PC-9 (cell line): ENCODE data around the gene HS3ST4. TPM values are rescaled to one million over a fixed set of nuclear protein-coding genes. Genes with fewer than 3 reads are reported as not detected.

Experiments
- BruUV-seq: library from RNA; stranded (reverse); fragments of 400-500 nt; replicated peaks from 2 replicates; lab custom pipeline; 2021; lab: Mats Ljungman, UMichigan
- CTCF ChIA-PET: fragments of 300-600 bp; sonication (Branson Sonifier 250); formaldehyde crosslinking; loops from one replicate; lab custom pipeline; 2022; ENCODE audit warnings: antibody characterized with exemption; lab: Charles Lee
- POLR2A ChIA-PET: fragments of 300-600 bp; sonication (Branson Sonifier 250); formaldehyde crosslinking; loops from one replicate; lab custom pipeline; 2022; ENCODE audit warnings: antibody characterized with exemption; ENCODE audit not compliant: unreplicated experiment; lab: Charles Lee
- DNase-seq, 2 experiments: peaks; one replicate each; pipeline versions ENCODE4 v3.0.0 to v3.0.0-alpha.2; 2015 to 2022; ENCODE audit warnings: mixed read lengths in 1 of 2
- H2AFZ ChIP-seq: fragments of 200-600 bp; sonication (generic); 2 replicates; pipeline ENCODE4 v1.8.1; 2017; ENCODE audit warnings: antibody characterized with exemption
- H3F3A ChIP-seq: fragments of 200-600 bp; sonication (generic); 2 replicates; pipeline ENCODE4 v1.8.1; 2017; ENCODE audit warnings: antibody characterized with exemption, mild to moderate bottlenecking, low read depth; ENCODE audit not compliant: insufficient read depth
- H3K27ac ChIP-seq: fragments of 200-600 bp; sonication (generic); 2 replicates; pipeline ENCODE4 v1.6.1; 2016; ENCODE audit warnings: mixed run types
- H3K27me3 ChIP-seq: fragments of 200-600 bp; sonication (generic); 2 replicates; pipeline ENCODE4 v1.6.1; 2016; ENCODE audit warnings: low read depth, mixed run types; ENCODE audit not compliant: insufficient read depth
- H3K36me3 ChIP-seq: fragments of 200-600 bp; sonication (generic); 2 replicates; pipeline ENCODE4 v1.6.1; 2016; ENCODE audit warnings: low read depth, mixed run types
- H3K4me1 ChIP-seq: fragments of 200-600 bp; sonication (generic); replicated peaks from 2 replicates; pipeline ENCODE4 v1.6.1; 2016; ENCODE audit warnings: mixed run types; ENCODE audit not compliant: insufficient read depth
- H3K4me2 ChIP-seq: fragments of 200-600 bp; sonication (generic); 2 replicates; pipeline ENCODE4 v1.6.1; 2017; ENCODE audit warnings: mixed run types
- H3K4me3 ChIP-seq: fragments of 200-600 bp; sonication (generic); 2 replicates; pipeline ENCODE4 v1.6.1; 2016; ENCODE audit warnings: mixed run types
- H3K79me2 ChIP-seq: fragments of 200-600 bp; sonication (generic); 2 replicates; pipeline ENCODE4 v1.6.1; 2017; ENCODE audit warnings: low read depth, mixed run types
- H3K9me2 ChIP-seq: fragments of 200-600 bp; sonication (generic); 2 replicates; pipeline ENCODE4 v1.8.1; 2017; ENCODE audit warnings: mild to moderate bottlenecking; ENCODE audit not compliant: insufficient read depth
- H3K9me3 ChIP-seq: fragments of 200-600 bp; sonication (generic); 2 replicates; pipeline ENCODE4 v1.8.1; 2016; ENCODE audit warnings: low read depth; ENCODE audit not compliant: insufficient read depth
- H4K20me1 ChIP-seq: fragments of 200-600 bp; sonication (generic); 2 replicates; pipeline ENCODE4 v1.8.1; 2017; ENCODE audit not compliant: insufficient read depth
- CTCF ChIP-seq: fragments of 200-600 bp; sonication (generic); conservative IDR thresholded peaks from 2 replicates; pipeline ENCODE4 v1.6.1; 2017; ENCODE audit warnings: mixed run types, antibody characterized with exemption, mild to moderate bottlenecking, moderate library complexity
- EZH2 ChIP-seq: fragments of 200-600 bp; sonication (generic); IDR thresholded peaks from 2 replicates; pipeline ENCODE4 v1.8.0; 2017; ENCODE audit warnings: antibody characterized with exemption, low read depth
- intact Hi-C: fragments of 100-400 bp; cut with micrococcal nuclease; formaldehyde crosslinking; loops from one replicate; pipeline ENCODE4 v1.10.0; 2022; ENCODE audit not compliant: unreplicated experiment
- total RNA-seq: library from RNA; stranded (reverse); gene quantifications from 2 replicates; pipeline ENCODE4 v1.2.3, GENCODE V29; 2021

The HS3ST4 gene
- total RNA-seq, 1 experiment from 2014 or later = not detected

- no peak overlapping the region for H3K27ac ChIP-seq
- intact Hi-C loops = no loop called here
- 0 out of 2 replicates have a peak, but pooled peaks cover 4% of the 10 kb centered on the region for H3K9me3 ChIP-seq
- POLR2A ChIA-PET = no interaction called here
- no peaks in the 10 kb centered on the region for H3K79me2 ChIP-seq
- H3K4me3 ChIP-seq = no peak overlapping the region
- no peak overlapping the region for H3K4me2 ChIP-seq
- CTCF ChIA-PET = no interaction called here
- H4K20me1 ChIP-seq = no peaks in the 10 kb centered on the region
- peaks cover 5% of the 10 kb centered on the region; the same call in 1 of the 2 replicates for H3K27me3 ChIP-seq
- DNase-seq = no peak
- H2AFZ ChIP-seq = no peak overlapping the region
- H3K4me1 ChIP-seq = no peaks in the 10 kb centered on the region
- BruUV-seq = no TSS peak
- H3K36me3 ChIP-seq = no peaks in the 10 kb centered on the region
- TF ChIP-seq EZH2 (no peak), CTCF (no peak)
- no peaks in the 10 kb centered on the region for H3K9me2 ChIP-seq
- no peaks in the 10 kb centered on the region for H3F3A ChIP-seq
Measured at GRCh38 chr16:25868706-25869370, 177.1 kb downstream of the HS3ST4 start.

DNA sequence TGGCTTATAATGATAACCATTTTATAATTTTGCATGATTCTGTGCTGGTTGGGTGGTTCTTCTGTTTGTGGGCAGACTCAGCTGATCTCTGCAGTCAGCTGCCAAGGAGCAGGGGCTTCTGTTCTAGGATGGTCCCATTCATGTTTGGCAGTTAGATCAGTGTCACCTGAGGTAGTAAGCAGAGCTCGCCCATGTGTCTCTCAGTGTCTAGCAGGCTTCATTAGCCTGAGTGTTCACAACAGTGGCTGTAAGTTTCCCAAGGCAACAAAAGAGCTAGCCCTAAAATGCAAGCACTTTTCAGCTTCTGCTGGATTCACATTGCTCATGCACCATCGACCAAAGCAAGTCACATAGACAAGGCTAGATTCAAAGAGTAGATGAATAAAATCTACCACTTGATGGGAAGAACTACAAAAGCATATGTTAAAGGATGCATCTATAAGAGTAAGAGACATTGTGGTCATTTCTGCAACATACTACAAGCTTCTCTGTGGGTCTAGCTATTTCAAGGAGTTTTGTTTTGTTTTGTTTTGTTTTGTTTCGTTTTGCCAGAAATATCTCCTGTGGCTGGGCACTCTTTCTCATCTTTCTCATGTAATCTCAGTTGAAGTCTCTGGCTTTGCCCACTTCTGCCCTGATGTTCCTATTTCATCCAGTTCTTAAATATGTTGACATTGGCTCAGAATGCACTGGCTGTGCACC lies 180.8 kb downstream of the HS3ST4 start:
- Histone ChIP-seq H3K9me3 (no peaks in the 10 kb centered on the region), H3F3A (no peaks in the 10 kb centered on the region), H3K4me2 (no peak overlapping the region), H2AFZ (no peak overlapping the region), H3K27ac (no peak overlapping the region), H4K20me1 (no peaks in the 10 kb centered on the region), H3K4me1 (no peaks in the 10 kb centered on the region), H3K4me3 (no peak overlapping the region), H3K27me3 (peaks cover 3% of the 10 kb centered on the region; the same call in 1 of the 2 replicates), H3K9me2 (no peaks in the 10 kb centered on the region), H3K79me2 (no peaks in the 10 kb centered on the region), H3K36me3 (no peaks in the 10 kb centered on the region)
- CTCF ChIA-PET = no interaction called here
- BruUV-seq = no TSS peak
- DNase-seq = no peak
- POLR2A ChIA-PET = no interaction called here
- intact Hi-C loops = no loop called here
- TF ChIP-seq CTCF (no peak), EZH2 (no peak)

DNA sequence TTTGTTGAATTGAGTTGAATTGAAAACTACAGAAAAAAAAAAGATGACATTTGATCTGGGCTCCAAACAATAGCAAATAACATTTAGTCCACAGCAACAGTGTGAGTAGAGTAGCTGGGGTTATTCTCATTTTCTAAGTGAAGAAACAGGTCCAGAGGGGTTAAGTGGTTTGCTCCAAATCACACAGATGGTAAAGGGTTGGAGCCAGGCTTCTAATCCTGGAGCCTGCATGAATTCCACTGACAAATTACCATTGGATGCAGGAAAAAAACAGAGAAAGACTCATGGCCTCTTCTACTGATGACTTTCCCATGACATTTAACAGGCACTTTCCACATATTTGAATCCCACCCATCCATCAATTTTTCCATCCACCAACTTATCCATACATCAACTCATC lies 182.4 kb downstream of the HS3ST4 start:
- H3K36me3 ChIP-seq = no peaks in the 10 kb centered on the region
- H2AFZ ChIP-seq = no peak overlapping the region
- ChIA-PET CTCF (no interaction called here), POLR2A (no interaction called here)
- H3K79me2 ChIP-seq = no peaks in the 10 kb centered on the region
- no peak overlapping the region for H3K27ac ChIP-seq
- H3K27me3 ChIP-seq = no peaks in the 10 kb centered on the region
- no peaks in the 10 kb centered on the region for H3K4me1 ChIP-seq
- H3F3A ChIP-seq = no peaks in the 10 kb centered on the region
- H3K4me2 ChIP-seq = no peak overlapping the region
- intact Hi-C loops = no loop called here
- H3K4me3 ChIP-seq = no peak overlapping the region
- TF ChIP-seq EZH2 (no peak), CTCF (no peak)
- no TSS peak for BruUV-seq
- no peaks in the 10 kb centered on the region for H3K9me3 ChIP-seq
- no peak for DNase-seq
- no peaks in the 10 kb centered on the region for H3K9me2 ChIP-seq
- H4K20me1 ChIP-seq = no peaks in the 10 kb centered on the region
